Right lobe of liver (tissue), 4 donors: Measurements from ENCODE around the gene COL17A1.

Experiments used
- CTCF ChIP-seq, 4 donors: fragments of 200-600 bp in 3 of 4; fragments of 450-650 bp in 1 of 4; IDR thresholded peaks; one replicate each; pipeline versions ENCODE4 v1.5.1 to v1.8.0; 2016 to 2022; ENCODE audit warnings: antibody characterized with exemption in 4 of 4, mild to moderate bottlenecking in 2 of 4
- POLR2A ChIP-seq: fragments of 450-650 bp; IDR thresholded peaks from one replicate; pipeline ENCODE4 v1.6.1; 2017; ENCODE audit warnings: antibody characterized with exemption, mild to moderate bottlenecking
- donor health status: DM: no; HTN: no; CAD: no.
- donor health status: DM: no; HTN: no; CAD: no.
- donor health status: DM: no; HTN: yes; CAD: no.

GRCh38 chr10:104099269-104099668 is 13.6 kb upstream of the COL17A1 start:
- TF ChIP-seq CTCF (IDR thresholded peaks at IDR 0.05): no peak
- TF ChIP-seq POLR2A: no peak
